Gastroesophageal sphincter (tissue), 3 donors: ENCODE results near the gene TTC24.
A peak's percentile ranks its signal among the peaks of the same experiment; 100 is the strongest.

Experiments
- CTCF ChIP-seq, 4 experiments: fragments of 200-600 bp in 2 of 4; fragments of 450-650 bp in 2 of 4; sonication (generic) in 1 of 4; IDR thresholded peaks; one replicate each; pipeline ENCODE4 v1.5.1; 2017 to 2019; ENCODE audit warnings: antibody characterized with exemption in 4 of 4, mild to moderate bottlenecking in 2 of 4, moderate library complexity in 2 of 4
- POLR2A ChIP-seq, 2 donors: fragments of 450-650 bp; IDR thresholded peaks; one replicate each; pipeline ENCODE4 v1.6.1; 2017; ENCODE audit warnings: antibody characterized with exemption in 2 of 2, mild to moderate bottlenecking in 2 of 2, moderate library complexity in 1 of 2

- peak; percentile 52 to 62 for TF ChIP-seq POLR2A (IDR thresholded peaks at IDR 0.05)
- no peak for TF ChIP-seq CTCF (IDR thresholded peaks at IDR 0.05)
These were observed 12.1 kb downstream of the TTC24 start, which contains the start of gene NAXE for GRCh38 chr1:156591432-156592157.
